Activated CD4-positive, alpha-beta T cell treated with anti-CD3 and anti-CD28 coated beads, Interleukin-2, amount 50 U/mL, for 16 hours (primary cell): ENCODE results near the gene ALX4.

Experiments used
- DNase-seq: peaks from one replicate; pipeline ENCODE4 v3.0.0-alpha.2; 2020

ALX4 gene

DNA sequence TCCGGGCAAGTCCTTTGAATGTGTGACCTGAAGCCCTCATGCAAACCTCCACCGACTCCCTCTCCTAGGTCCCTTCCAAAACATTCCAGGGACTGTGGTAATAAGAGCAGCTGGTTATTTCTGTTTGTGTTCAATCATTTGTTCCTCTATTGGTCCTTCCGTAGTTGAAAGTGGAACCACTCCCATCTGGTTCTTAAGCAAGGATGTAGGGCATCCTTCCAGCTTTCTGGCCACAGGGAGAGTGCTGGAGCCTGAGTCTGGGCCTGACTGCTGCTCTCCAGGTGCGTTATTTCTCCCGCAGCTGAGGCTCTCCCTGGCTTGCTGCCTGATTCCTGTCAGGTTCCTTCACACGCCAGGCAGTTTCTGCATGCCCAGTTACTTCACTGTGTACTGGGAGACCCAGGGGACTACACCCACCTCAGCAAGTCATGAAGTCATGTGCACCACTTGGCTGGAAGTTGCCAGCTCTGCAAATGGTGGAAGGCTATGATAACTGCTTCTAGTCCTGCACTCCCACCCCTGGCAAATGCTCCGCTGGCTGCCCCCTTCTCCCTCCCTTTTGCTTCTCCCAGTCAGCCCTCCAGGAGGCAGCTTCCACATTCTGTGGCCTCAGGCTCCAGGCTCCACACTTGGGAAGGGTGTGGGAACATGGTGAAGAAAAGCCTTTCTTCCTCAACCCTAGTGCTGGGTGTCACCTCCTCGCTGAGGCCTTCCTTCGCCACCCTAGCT is 4.0 kb upstream of the ALX4 start:
- no peak for DNase-seq

- no peak for DNase-seq
Measured at GRCh38 chr11:44312876-44313275, 2.9 kb upstream of the ALX4 start.

- DNase-seq: no peak
Measured at GRCh38 chr11:44311339-44312261, 1.7 kb upstream of the ALX4 start.

DNA sequence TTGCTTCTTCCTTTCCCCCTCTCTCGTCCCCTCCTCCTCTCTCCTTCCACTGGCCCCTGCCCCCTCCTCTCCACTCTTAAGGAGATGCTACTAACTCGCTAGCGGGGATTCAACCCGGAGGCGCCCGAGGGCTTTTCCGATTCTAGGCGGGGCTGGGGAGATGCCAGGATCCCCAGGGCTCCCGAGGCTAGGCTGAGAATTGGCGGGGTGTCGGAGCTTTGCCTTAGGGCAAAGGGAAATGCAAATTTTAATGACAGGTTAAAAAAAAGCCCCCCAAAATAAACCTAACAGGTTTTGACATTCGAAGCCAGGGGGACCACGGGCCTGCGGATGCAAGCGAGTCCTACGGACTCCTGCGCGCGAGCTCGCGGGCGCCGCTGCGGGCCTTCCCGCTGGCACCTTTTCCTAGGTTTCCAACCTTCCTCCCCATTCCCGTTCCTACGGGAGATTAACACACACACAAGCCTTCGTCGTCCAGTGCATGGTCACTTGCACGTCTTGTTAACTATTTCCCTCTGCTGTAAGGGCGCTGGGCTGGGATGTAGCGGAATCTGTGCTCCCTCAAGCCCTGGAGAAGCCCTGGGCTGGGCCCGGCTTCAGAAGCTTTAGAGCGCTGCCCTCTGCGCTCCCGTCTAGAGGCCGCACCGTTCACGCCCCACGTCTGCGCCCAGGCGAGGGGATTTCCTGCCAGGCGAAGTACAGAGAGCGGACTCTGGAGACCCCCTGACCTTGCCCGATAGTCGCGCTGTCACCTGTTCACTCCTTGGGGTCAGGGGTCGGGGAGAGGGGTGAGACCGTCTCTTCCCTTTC is 729 bp upstream of the ALX4 start:
- DNase-seq: no peak

- no peak for DNase-seq
Measured at GRCh38 chr11:44310206-44310462, 195 bp upstream of the ALX4 start.

- no peak for DNase-seq
Measured at GRCh38 chr11:44308923-44309477, 939 bp downstream of the ALX4 start.

DNA sequence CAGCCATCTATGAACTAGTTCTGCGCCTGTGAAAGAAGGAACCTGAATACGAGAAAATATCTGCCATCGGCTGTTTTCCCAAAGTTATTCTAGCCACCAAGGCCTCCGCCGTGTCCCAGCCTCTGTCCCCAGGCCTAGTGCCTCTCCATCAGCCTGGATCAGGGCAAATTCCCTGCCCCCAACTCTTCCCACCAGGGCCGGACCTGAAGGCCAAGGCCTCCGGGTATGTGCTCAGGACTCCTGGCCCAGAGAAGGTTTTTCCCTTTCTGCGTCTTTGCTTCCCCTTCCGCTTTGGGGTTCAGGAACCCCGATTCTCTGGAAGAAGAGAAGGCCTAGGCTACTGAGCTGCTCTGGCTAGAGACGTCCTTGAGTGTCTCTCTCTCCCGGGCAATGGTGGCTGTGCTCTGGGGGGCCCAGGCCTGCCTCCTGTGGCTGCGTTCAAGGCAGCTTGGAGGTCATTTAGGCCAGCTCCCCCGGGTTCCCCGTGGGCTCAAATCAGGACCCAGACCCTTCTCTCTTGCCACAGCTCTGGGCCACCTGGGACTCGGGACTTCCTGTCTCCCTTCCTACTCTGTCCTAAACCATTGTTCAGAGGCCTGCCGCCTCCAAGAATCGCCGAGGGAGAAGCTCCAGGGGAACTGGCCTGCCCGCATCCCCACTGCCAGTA is 1.6 kb downstream of the ALX4 start:
- DNase-seq: no peak

DNA sequence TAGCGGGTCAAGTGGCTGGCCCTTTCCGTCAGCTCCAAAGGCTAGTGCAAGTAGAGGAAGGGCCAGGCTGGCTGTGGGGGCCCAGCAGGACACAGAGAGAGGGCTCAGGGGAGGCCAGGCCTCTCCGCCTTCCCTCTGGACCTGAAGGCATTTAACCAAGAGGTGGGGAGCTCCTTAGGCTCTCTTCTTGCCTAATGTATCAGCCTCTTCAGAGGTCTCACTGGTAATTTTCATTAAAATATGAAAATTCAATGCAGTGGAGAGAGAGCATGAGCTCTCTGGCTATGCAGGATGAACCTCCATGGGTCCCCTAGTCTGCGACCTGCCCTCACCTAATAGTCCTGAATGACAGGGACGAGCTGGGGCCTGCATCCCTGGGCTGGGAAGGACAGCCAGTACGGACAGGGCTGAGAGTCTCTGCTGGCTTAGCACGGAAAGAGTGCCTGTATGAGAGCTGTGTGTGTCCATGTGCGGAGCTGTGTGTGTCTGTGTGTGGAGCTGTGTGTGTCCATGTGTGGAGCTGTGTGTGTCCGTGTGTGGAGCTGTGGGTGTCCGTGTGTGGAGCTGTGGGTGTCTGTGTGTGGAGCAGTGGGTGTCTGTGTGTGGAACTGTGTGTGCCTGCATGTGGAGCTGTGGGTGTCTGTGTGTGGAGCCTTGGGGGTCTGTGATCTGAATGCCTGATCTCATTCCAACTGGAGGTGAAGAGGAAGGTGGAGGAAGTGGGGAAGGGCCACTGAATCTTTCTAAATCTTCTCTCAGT is 2.4 kb downstream of the ALX4 start:
- DNase-seq: no peak

GRCh38 chr11:44306918-44307244 is 3.1 kb downstream of the ALX4 start:
- DNase-seq: no peak

DNA sequence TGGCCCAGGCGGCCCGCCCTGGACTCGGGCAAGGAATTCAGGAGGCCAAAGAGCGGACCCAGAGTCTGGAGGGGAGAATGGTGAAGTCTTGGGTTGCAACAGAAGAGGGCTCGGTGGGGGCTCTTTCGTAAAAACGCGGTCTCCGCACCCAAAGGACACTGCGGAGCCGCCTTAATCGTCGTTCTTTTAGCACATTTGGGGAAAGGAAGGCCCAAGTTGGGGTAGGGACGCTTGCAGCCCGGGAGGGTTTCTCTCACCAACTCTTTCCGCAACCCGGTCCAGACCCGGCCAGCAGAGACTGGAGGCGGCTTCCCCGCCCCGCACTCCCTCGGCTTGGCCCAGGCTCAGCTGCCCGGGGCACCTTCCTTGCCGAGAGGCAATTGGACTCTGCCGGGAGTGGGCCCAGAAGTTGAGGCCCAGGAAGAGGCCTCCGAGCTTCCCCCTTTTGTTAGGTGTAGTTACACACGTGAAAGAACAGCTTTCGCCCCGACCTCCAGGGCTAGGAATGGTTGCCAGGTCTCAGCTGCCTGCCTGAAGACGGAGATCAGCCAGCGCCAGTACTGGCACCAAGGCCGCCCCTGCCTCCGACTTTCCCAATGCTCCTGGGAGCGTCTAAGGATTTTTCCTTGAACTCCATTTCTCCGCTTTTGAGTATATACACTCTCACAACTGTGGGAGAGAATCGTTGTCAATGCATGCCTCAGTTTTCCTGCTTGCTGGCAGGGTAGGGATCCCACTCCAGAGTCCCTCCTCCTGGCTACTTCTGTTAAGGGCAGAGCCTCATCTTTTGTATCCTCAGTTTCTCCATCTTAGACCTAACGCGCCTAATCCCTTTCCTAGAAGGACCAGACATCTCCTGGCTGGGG is 3.7 kb downstream of the ALX4 start:
- no peak for DNase-seq

GRCh38 chr11:44305470-44306051 is 4.4 kb downstream of the ALX4 start:
- peak; percentile 29 for DNase-seq

GRCh38 chr11:44305026-44305469 is 4.9 kb downstream of the ALX4 start:
- no peak for DNase-seq

DNA sequence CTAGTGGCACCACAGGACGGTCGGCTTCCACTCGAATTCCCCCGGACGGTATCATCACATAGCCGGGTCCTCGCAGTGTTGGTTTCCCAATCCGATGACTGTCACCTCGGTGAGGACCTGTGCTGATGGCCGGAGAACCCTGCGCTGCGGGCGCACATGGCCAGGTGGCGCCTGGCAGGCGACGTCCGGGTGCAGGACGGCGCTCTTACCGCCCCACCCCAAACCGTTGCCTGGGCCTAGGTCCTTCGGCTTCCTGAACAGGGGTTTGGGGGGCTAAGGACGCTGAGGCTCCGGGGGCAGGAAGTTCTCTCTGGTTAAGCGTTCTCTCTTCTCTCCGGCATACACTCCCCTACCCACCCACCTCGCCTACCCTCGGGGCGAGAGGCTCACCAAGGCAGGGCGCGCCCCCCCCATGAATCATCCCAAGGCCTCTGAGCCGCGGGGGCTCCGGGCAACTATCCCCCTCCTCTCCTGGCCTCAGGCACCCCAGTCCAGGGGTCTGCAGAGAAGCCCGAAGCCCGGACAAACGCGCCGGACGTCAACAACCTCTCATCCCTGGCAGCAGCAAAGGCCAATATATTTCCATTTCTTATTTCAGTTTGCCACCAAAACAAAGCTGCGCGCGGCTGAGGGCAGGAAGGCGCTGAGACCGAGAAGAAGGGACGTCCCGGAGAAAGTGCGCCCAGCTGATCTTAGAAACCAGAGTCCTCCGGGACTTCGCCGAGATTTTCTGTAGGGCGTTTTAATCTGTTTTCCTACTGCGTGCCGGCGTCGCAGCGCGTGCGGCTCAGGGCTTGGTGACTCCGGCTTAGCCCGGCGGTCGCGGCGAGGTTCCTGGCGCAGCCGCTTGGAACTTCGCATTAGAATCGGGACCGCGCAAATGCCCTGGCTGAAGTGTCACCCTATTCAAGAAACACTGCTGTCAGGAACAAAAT is 5.6 kb downstream of the ALX4 start:
- no peak for DNase-seq

DNA sequence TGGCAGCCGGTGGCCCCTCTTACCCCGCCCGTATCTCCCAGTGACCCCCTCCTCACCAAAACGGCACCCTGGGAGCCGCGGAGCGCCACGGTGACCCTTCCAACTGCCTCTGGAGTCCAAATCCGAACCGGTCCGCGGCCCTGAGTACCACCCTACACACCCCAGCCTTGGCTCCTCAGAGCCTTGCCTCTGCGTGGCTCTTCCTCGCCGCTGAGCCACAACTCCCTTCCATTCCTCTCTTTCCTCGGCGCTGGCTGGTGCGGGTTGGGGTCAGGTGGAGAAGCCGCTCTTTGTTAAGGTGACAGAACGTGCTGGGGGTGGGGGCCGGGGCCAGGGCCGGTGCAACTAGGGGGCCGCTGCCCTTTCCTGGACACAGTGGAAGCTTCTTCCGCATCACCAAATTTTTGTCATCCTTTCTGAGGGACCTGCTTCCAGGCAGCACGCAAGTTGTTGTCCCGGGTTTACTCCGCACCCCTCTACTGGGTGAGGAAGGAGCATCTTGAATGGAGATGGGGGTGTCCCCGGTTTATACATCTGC is 6.5 kb downstream of the ALX4 start:
- no peak for DNase-seq

DNA sequence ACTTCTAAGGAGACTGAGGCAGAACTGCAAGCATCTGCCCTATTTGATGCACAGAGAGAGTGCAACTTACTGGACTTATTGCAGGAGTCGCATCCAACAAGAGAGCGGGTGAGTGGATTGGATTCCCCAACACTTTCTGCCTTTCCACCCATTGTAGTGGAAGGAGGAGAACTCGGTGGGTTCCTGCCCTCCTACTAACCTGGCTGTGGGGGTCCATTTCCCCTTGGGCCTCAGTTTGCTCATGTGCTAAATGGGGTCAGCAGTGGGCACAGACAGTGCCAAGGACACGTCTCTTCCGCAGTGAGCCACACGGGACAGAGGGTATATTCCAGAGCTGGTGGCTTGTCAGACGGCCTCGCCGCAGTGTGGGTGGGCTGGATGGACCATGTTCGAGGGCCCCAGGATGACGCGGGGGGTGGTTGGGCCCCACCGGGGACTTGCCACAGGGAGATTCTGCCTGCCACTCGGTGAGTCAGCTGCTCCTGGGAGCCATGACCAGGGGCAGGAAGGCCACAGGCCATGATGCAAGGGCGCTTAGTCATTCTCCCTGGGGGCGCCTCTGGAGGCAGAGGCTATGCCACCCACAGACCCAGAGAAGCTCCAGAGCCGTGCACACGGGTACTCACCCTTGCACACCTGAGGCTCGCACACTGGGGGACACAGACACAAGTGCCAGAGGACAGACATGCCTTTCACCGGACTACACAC is 8.2 kb downstream of the ALX4 start:
- no peak for DNase-seq

- DNase-seq: no peak
Measured at GRCh38 chr11:44300844-44301563, 8.9 kb downstream of the ALX4 start.

DNA sequence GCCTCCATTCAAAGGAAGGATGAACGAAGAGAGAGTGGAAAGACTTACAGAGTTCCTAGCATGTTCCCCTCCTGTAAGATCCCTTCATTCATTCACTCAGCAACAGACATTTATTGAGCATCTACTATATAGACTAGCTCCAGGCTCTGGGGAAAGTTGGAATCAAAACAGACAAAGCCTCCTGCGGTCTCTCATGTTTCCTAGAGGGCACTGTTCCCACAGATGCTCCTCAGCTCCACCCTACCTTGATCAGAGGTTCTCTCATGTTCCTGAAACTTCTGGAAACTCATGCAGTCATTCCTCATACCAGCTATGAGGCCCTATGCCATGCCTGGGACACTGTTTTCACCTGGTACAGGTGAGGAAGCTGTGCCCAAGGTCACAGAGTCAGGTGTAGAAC is 11.1 kb downstream of the ALX4 start:
- no peak for DNase-seq

- DNase-seq: no peak
Measured at GRCh38 chr11:44290208-44290607, 19.7 kb downstream of the ALX4 start.
